GM12865 (cell line): Measurements from ENCODE around the gene NFIC.

Experiments used
- DNase-seq: peaks from one replicate; pipeline ENCODE4 v3.0.0; 2010; ENCODE audit warnings: low read depth
- H3K4me3 ChIP-seq: 2 replicates; pipeline ENCODE4 v1.5.1; 2011; ENCODE audit warnings: mild to moderate bottlenecking, low read depth, low read length, control low read depth
- TF ChIP-seq, protein P1 (sequence below): IDR thresholded peaks from 2 replicates; pipeline ENCODE4 v1.5.1; 2011; ENCODE audit warnings: low read length, control low read depth, low read depth, inconsistent platforms; ENCODE audit not compliant: insufficient read depth; ENCODE audit errors: missing control alignments

NFIC gene

DNA sequence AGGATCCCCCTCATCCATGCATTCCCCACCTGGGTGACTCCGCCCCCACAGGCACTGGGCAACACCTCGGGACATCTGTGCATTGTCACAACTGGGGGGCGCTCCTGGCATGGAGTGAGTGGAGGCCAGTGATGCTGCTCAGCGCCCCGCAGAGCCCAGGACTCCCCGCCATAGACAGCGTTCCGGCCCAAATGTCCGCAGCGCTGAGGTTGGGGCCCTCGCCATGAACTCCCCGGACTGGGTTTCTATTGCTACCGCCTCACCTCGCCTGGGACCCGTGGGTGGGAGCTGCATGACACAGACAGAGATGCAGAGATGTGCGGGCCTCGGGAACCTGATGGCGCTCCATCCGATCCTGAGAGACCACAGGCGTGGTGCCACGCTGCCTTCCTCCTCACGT is 144.3 kb downstream of the NFIC start:
- no peak overlapping the region for H3K4me3 ChIP-seq
- TF ChIP-seq, protein P1, sequence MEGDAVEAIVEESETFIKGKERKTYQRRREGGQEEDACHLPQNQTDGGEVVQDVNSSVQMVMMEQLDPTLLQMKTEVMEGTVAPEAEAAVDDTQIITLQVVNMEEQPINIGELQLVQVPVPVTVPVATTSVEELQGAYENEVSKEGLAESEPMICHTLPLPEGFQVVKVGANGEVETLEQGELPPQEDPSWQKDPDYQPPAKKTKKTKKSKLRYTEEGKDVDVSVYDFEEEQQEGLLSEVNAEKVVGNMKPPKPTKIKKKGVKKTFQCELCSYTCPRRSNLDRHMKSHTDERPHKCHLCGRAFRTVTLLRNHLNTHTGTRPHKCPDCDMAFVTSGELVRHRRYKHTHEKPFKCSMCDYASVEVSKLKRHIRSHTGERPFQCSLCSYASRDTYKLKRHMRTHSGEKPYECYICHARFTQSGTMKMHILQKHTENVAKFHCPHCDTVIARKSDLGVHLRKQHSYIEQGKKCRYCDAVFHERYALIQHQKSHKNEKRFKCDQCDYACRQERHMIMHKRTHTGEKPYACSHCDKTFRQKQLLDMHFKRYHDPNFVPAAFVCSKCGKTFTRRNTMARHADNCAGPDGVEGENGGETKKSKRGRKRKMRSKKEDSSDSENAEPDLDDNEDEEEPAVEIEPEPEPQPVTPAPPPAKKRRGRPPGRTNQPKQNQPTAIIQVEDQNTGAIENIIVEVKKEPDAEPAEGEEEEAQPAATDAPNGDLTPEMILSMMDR = no peak
- no peak for DNase-seq

DNA sequence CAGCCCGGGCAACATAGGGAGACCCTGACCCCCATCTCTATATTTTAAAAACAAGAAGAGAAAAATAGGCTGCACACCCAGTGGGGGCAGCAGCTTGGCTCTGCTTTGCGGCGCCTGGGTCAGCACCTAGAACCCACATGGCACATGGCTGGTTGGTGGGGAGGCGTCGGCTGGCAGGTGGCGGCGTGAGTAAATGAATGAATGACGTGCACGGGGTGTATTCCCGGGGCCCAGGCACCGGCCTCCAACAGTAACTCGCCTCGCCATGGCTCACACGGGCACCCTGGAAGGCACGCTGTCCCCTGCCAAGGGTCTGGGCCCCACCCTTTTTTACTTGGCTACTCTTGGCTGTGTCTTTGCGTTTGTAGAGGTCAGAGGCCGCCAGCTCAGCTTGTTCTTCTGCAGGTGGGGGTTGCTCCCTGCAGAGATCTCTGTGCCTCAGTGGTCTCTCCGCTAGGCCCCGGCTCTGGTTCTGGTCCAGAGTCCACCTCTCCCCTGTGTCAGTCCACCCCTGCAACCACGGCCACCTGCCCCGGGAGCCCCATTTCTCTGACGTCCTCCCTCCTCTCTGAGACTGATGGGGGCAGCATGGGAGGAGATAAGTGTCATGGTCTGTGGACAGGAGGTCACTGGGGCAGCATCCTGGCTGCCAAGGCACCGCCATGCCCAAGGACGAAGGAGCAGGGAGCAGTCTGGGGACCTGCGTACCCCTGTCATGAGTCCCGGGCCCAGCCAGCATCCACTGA is 145.3 kb downstream of the NFIC start:
- TF ChIP-seq, protein P1 = no peak
- H3K4me3 ChIP-seq = no peak overlapping the region
- no peak for DNase-seq

DNA sequence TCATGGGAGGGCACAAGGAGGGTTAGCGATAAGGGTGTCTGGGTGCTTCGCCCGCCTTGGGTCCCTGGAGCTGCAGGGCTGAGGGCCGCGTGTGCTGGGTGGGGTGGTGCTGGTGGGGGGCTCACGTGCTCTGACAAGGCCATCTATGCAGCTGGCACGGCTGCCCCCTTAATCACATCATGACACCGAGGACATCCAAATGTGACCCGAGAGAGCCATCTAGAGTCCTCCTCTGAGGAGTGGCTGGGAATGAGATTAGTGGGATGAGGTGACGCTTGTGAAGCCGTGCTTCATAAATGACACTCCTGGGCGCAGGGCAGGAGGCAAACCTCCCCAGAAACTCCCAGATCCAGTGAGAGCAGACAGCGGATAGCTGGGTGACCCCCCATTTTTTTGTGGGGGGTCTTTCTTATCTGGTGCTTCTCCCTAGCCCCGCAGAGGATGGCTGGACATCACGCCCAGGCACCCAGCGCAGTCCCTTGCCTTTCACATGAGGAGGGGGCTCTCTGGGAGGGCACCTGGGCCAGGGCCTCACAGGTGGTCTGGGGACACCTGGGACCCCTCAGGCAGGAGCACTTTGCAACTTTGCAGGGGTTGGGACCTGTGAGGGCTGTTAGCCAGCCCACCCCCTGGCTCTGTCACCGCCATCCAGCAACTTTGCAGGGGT is 146.3 kb downstream of the NFIC start:
- no peak overlapping the region for H3K4me3 ChIP-seq
- no peak for DNase-seq
- TF ChIP-seq, protein P1 = no peak

DNA sequence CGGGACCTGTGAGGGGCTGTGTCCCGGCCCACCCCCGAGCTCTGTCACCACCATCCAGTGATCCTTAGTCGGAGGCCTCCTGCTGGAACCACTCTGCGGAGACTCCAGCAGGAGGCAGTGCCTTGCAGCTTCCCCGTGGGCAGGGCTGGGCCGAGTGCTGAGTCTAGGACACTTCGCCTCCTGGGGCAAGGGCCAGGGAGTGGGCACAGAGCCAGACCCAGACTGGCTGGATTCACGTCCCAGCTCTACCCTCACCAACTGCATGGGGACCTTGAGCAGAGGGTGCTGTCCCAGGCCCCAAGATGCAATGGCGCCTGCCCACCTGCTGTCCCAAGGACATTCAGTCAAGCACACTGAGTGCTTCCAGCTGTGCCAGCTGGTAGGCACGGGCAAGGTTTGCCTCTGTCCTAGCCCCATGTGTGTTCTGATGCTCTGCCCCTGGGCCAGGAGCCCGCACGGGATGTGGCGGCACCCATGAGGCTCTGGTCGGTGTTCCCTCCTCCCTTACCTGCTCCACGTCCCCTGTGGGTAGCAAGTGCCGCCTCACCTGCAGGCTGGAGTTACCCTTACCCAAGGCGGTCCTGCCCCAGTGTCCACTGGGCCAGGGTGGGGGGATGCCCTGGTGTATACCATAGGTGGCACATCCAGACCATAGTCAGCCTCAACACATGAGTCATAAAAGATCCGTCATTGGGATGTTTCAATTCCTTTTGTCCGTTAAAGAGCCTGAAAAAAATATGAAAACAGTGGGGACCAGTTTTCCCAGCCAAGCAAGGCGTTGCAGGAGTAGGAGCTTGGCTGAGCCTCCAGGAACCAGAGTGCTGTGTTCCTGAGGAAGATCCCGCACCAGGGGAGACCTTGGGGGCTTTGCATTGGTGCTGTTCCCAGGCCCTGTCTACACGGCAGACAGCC is 147.1 kb downstream of the NFIC start:
- no peak for DNase-seq
- TF ChIP-seq, protein P1 = no peak
- H3K4me3 ChIP-seq = no peak overlapping the region

DNA sequence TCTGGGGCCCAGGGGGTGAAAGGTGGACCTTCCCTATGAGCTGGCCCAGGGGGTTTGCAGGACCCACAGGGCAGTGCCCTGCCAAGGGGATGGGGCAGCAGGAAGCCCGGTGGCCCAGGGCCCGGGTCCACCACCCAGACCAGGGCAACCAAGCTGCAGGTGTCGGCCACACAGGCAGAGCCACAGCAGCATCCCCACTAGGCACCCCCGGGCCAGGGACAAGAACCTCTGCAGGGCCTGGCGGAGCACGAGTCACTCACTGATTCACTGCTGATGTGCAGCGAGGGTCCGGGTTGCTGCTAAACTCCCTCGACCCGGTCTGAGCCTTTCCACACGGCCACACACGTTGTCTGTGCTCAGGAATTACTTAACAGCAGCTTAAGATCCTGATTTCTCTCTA is 148.5 kb downstream of the NFIC start:
- H3K4me3 ChIP-seq = no peak overlapping the region
- TF ChIP-seq, protein P1 = no peak
- DNase-seq = no peak

DNA sequence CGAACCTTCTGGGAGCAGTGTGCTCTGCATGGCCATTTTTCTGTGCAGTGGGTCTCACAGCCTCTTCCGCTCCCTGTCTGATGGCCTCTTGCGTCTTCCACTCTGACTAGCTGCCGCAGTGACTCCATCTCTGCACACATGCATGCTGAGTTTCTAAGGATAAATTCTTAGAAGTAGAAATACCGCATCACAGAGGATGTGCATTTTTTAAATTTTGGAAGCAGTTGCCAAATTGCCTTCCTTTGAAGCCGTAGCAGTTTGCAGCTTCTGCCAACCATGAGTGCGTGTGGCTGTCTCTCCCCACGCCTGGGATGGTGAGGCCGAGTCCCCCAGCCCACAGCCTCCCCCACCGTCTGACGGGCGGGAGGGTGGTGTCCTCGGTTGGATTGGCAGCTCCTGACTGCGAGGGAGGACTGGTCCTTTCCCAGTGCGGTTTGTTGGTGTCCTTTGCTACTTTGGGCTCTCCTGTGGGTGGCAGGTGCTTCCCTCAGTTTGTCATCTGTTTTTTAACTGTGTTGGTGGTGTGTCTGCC is 149.6 kb downstream of the NFIC start:
- TF ChIP-seq, protein P1 = no peak
- H3K4me3 ChIP-seq = no peak overlapping the region
- DNase-seq = no peak
